HEK293 (cell line): Measurements from ENCODE around the gene ANKRD45.
A peak's percentile ranks its signal among the peaks of the same experiment; 100 is the strongest.

Experiments used
- HOXD13 ChIP-seq: sonication (generic); formaldehyde crosslinking; IDR thresholded peaks from 2 replicates; pipeline ENCODE4 v1.8.0; 2022; ENCODE audit warnings: missing genetic modification reagents, borderline replicate concordance
- IKZF3 ChIP-seq: fragments of 450-650 bp; IDR thresholded peaks from 2 replicates; pipeline ENCODE4 v1.5.0; 2018; ENCODE audit warnings: missing biosample characterization, mild to moderate bottlenecking, missing genetic modification characterization, moderate library complexity
- MYNN ChIP-seq: fragments of 450-650 bp; formaldehyde crosslinking; IDR thresholded peaks from 2 replicates; pipeline ENCODE4 v1.5.1; 2016; ENCODE audit warnings: missing biosample characterization, missing genetic modification characterization, borderline replicate concordance
- PRDM1 ChIP-seq: fragments of 450-650 bp; formaldehyde crosslinking; IDR thresholded peaks from 2 replicates; pipeline ENCODE4; 2016; ENCODE audit warnings: missing biosample characterization, missing genetic modification characterization
- SP3 ChIP-seq: fragments of 450-650 bp; formaldehyde crosslinking; IDR thresholded peaks from 2 replicates; pipeline ENCODE4 v1.5.1; 2016; ENCODE audit warnings: missing biosample characterization, missing genetic modification characterization
- ZNF10 ChIP-seq: fragments of 450-650 bp; formaldehyde crosslinking; IDR thresholded peaks from 2 replicates; pipeline ENCODE4 v1.5.1; 2017; ENCODE audit warnings: missing biosample characterization, missing genetic modification characterization
- ZNF112 ChIP-seq: fragments of 450-650 bp; formaldehyde crosslinking; IDR thresholded peaks from 2 replicates; pipeline ENCODE4 v1.5.0; 2017; ENCODE audit warnings: missing biosample characterization, missing genetic modification characterization
- ZNF157 ChIP-seq: fragments of 450-650 bp; formaldehyde crosslinking; IDR thresholded peaks from 2 replicates; pipeline ENCODE4 v1.5.1; 2016; ENCODE audit warnings: missing biosample characterization, missing genetic modification characterization
- ZNF169 ChIP-seq: fragments of 450-650 bp; formaldehyde crosslinking; IDR thresholded peaks from 2 replicates; pipeline ENCODE4 v1.5.1; 2016; ENCODE audit warnings: missing biosample characterization, missing genetic modification characterization
- ZNF2 ChIP-seq: fragments of 450-650 bp; formaldehyde crosslinking; IDR thresholded peaks from 2 replicates; pipeline ENCODE4 v1.5.1; 2016; ENCODE audit warnings: missing biosample characterization, missing genetic modification characterization
- ZNF239 ChIP-seq: fragments of 450-650 bp; formaldehyde crosslinking; IDR thresholded peaks from 2 replicates; pipeline ENCODE4 v1.5.1; 2016; ENCODE audit warnings: missing biosample characterization, missing genetic modification characterization
- ZNF324 ChIP-seq: fragments of 450-650 bp; formaldehyde crosslinking; IDR thresholded peaks from 2 replicates; pipeline ENCODE4 v1.5.1; 2016; ENCODE audit warnings: missing biosample characterization, missing genetic modification characterization
- ZNF350 ChIP-seq: fragments of 450-650 bp; formaldehyde crosslinking; IDR thresholded peaks from 2 replicates; pipeline ENCODE4 v1.5.0; 2017; ENCODE audit warnings: missing biosample characterization, mild to moderate bottlenecking, missing genetic modification characterization
- ZNF394 ChIP-seq: fragments of 450-650 bp; formaldehyde crosslinking; IDR thresholded peaks from 2 replicates; pipeline ENCODE4 v1.5.1; 2016; ENCODE audit warnings: missing biosample characterization, missing genetic modification characterization, mild to moderate bottlenecking, moderate library complexity, borderline replicate concordance
- ZNF514 ChIP-seq: fragments of 450-650 bp; formaldehyde crosslinking; IDR thresholded peaks from 2 replicates; pipeline ENCODE4 v1.5.1; 2016; ENCODE audit warnings: missing biosample characterization, missing genetic modification characterization
- ZNF623 ChIP-seq: fragments of 450-650 bp; formaldehyde crosslinking; IDR thresholded peaks from 2 replicates; pipeline ENCODE4 v1.5.1; 2016; ENCODE audit warnings: missing biosample characterization, missing genetic modification characterization
- ZNF626 ChIP-seq: fragments of 450-650 bp; sonication (Bioruptor Pico); formaldehyde crosslinking; IDR thresholded peaks from 2 replicates; pipeline ENCODE4 v1.5.1; 2018; ENCODE audit warnings: missing biosample characterization, missing genetic modification characterization, inconsistent platforms
- ZNF664 ChIP-seq: fragments of 450-650 bp; formaldehyde crosslinking; IDR thresholded peaks from 2 replicates; pipeline ENCODE4 v1.5.1; 2016; ENCODE audit warnings: missing biosample characterization, missing genetic modification characterization
- ZNF792 ChIP-seq: fragments of 450-650 bp; formaldehyde crosslinking; IDR thresholded peaks from 2 replicates; pipeline ENCODE4 v1.5.1; 2016; ENCODE audit warnings: missing biosample characterization, missing genetic modification characterization
- ZXDB ChIP-seq: fragments of 450-650 bp; formaldehyde crosslinking; IDR thresholded peaks from 2 replicates; pipeline ENCODE4 v1.5.1; 2016; ENCODE audit warnings: missing biosample characterization, missing genetic modification characterization
- TF ChIP-seq, protein P1 (sequence below): fragments of 450-650 bp; formaldehyde crosslinking; IDR thresholded peaks from 2 replicates; pipeline ENCODE4 v1.5.1; 2017; ENCODE audit warnings: missing biosample characterization, missing genetic modification characterization
- TF ChIP-seq, protein P2 (sequence below): fragments of 450-650 bp; formaldehyde crosslinking; IDR thresholded peaks from 2 replicates; pipeline ENCODE4 v1.5.1; 2017; ENCODE audit warnings: missing biosample characterization, mild to moderate bottlenecking, missing genetic modification characterization, moderate library complexity
- TF ChIP-seq, protein P3 (sequence below): fragments of 450-650 bp; formaldehyde crosslinking; IDR thresholded peaks from 2 replicates; pipeline ENCODE4 v1.5.1; 2016; ENCODE audit warnings: missing biosample characterization, missing genetic modification characterization
- TF ChIP-seq, protein P4 (sequence below): fragments of 450-650 bp; formaldehyde crosslinking; IDR thresholded peaks from 2 replicates; pipeline ENCODE4 v1.5.1; 2016; ENCODE audit warnings: missing biosample characterization, missing genetic modification characterization

ANKRD45 gene

GRCh38 chr1:173714759-173715537, 45.3 kb upstream of the ANKRD45 start, which contains the start of gene KLHL20 (continued):
- no peak for TF ChIP-seq HOXD13 (CRISPR knock-in tag)
- peak; percentile 23 for TF ChIP-seq IKZF3 (tag by site-specific recombination)
- no peak for TF ChIP-seq ZNF350 (tag by site-specific recombination)
- TF ChIP-seq ZNF169 (tag by site-specific recombination) = no peak
- TF ChIP-seq, protein P1, sequence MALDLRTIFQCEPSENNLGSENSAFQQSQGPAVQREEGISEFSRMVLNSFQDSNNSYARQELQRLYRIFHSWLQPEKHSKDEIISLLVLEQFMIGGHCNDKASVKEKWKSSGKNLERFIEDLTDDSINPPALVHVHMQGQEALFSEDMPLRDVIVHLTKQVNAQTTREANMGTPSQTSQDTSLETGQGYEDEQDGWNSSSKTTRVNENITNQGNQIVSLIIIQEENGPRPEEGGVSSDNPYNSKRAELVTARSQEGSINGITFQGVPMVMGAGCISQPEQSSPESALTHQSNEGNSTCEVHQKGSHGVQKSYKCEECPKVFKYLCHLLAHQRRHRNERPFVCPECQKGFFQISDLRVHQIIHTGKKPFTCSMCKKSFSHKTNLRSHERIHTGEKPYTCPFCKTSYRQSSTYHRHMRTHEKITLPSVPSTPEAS = 0 out of 2 replicates have a peak, but pooled peaks have one; percentile 49
- peak; percentile 47; the same call in 1 of the 2 replicates for TF ChIP-seq ZNF394 (tag by site-specific recombination)
- no peak for TF ChIP-seq ZNF112 (tag by site-specific recombination)
- TF ChIP-seq ZNF792 (tag by site-specific recombination) = 0 out of 2 replicates have a peak, but pooled peaks have one; percentile 9
- TF ChIP-seq ZNF10 (tag by site-specific recombination) = peak; percentile 94
- peak; percentile 97 for TF ChIP-seq ZNF324 (tag by site-specific recombination)
- TF ChIP-seq, protein P2, sequence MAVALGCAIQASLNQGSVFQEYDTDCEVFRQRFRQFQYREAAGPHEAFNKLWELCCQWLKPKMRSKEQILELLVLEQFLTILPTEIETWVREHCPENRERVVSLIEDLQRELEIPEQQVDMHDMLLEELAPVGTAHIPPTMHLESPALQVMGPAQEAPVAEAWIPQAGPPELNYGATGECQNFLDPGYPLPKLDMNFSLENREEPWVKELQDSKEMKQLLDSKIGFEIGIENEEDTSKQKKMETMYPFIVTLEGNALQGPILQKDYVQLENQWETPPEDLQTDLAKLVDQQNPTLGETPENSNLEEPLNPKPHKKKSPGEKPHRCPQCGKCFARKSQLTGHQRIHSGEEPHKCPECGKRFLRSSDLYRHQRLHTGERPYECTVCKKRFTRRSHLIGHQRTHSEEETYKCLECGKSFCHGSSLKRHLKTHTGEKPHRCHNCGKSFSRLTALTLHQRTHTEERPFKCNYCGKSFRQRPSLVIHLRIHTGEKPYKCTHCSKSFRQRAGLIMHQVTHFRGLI (tag by site-specific recombination) = peak; percentile 68; the same call in 1 of the 2 replicates
- no peak for TF ChIP-seq ZNF157 (tag by site-specific recombination)
- TF ChIP-seq ZNF664 (tag by site-specific recombination) = peak; percentile 54; the same call in 1 of the 2 replicates
- TF ChIP-seq ZNF626 (tag by site-specific recombination) = 0 out of 2 replicates have a peak, but pooled peaks have one; percentile 41
- TF ChIP-seq MYNN (tag by site-specific recombination) = no peak
- 0 out of 2 replicates have a peak, but pooled peaks have one; percentile 19 for TF ChIP-seq ZNF623 (tag by site-specific recombination)
- peak; percentile 94 for TF ChIP-seq ZXDB (tag by site-specific recombination)
- TF ChIP-seq, protein P3, sequence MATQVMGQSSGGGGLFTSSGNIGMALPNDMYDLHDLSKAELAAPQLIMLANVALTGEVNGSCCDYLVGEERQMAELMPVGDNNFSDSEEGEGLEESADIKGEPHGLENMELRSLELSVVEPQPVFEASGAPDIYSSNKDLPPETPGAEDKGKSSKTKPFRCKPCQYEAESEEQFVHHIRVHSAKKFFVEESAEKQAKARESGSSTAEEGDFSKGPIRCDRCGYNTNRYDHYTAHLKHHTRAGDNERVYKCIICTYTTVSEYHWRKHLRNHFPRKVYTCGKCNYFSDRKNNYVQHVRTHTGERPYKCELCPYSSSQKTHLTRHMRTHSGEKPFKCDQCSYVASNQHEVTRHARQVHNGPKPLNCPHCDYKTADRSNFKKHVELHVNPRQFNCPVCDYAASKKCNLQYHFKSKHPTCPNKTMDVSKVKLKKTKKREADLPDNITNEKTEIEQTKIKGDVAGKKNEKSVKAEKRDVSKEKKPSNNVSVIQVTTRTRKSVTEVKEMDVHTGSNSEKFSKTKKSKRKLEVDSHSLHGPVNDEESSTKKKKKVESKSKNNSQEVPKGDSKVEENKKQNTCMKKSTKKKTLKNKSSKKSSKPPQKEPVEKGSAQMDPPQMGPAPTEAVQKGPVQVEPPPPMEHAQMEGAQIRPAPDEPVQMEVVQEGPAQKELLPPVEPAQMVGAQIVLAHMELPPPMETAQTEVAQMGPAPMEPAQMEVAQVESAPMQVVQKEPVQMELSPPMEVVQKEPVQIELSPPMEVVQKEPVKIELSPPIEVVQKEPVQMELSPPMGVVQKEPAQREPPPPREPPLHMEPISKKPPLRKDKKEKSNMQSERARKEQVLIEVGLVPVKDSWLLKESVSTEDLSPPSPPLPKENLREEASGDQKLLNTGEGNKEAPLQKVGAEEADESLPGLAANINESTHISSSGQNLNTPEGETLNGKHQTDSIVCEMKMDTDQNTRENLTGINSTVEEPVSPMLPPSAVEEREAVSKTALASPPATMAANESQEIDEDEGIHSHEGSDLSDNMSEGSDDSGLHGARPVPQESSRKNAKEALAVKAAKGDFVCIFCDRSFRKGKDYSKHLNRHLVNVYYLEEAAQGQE (tag by site-specific recombination) = peak; percentile 95
- peak; percentile 91 for TF ChIP-seq ZNF2 (tag by site-specific recombination)
- peak; percentile 37; the same call in 1 of the 2 replicates for TF ChIP-seq PRDM1 (tag by site-specific recombination)
- no peak for TF ChIP-seq ZNF514 (tag by site-specific recombination)
- TF ChIP-seq ZNF239 (tag by site-specific recombination) = no peak
- TF ChIP-seq, protein P4, sequence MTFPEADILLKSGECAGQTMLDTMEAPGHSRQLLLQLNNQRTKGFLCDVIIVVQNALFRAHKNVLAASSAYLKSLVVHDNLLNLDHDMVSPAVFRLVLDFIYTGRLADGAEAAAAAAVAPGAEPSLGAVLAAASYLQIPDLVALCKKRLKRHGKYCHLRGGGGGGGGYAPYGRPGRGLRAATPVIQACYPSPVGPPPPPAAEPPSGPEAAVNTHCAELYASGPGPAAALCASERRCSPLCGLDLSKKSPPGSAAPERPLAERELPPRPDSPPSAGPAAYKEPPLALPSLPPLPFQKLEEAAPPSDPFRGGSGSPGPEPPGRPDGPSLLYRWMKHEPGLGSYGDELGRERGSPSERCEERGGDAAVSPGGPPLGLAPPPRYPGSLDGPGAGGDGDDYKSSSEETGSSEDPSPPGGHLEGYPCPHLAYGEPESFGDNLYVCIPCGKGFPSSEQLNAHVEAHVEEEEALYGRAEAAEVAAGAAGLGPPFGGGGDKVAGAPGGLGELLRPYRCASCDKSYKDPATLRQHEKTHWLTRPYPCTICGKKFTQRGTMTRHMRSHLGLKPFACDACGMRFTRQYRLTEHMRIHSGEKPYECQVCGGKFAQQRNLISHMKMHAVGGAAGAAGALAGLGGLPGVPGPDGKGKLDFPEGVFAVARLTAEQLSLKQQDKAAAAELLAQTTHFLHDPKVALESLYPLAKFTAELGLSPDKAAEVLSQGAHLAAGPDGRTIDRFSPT (tag by site-specific recombination) = peak; percentile 96
- peak; percentile 74 for TF ChIP-seq SP3
